Effector memory CD4-positive, alpha-beta T cell (primary cell): Measurements from ENCODE around the gene ZCCHC24.

Source experiments
- DNase-seq, 3 donors: peaks; one replicate each; pipeline ENCODE4 v3.0.0-alpha.2; 2020
- H3K27ac ChIP-seq: 2 replicates; pipeline ENCODE4 v1.7.0; 2013; ENCODE audit warnings: mild to moderate bottlenecking, low read length, moderate library complexity; ENCODE audit not compliant: insufficient read depth, poor library complexity, severe bottlenecking
- H3K27me3 ChIP-seq: replicated peaks from 2 replicates; pipeline ENCODE4 v1.7.0; 2013; ENCODE audit warnings: mild to moderate bottlenecking, low read length; ENCODE audit not compliant: insufficient read depth, control insufficient read depth, poor library complexity, severe bottlenecking
- H3K36me3 ChIP-seq: 2 replicates; pipeline ENCODE4 v1.7.0; 2013; ENCODE audit warnings: mild to moderate bottlenecking, low read length, moderate library complexity; ENCODE audit not compliant: control insufficient read depth, insufficient read depth
- H3K4me1 ChIP-seq: 2 replicates; pipeline ENCODE4 v1.7.0; 2013; ENCODE audit warnings: low read length, mild to moderate bottlenecking; ENCODE audit not compliant: control insufficient read depth, insufficient read depth, poor library complexity, severe bottlenecking
- H3K4me3 ChIP-seq: 2 replicates; pipeline ENCODE4 v1.7.0; 2013; ENCODE audit warnings: low read length, low read depth, mild to moderate bottlenecking; ENCODE audit not compliant: insufficient read depth, poor library complexity, severe bottlenecking
- H3K9me3 ChIP-seq: 2 replicates; pipeline ENCODE4 v1.7.0; 2013; ENCODE audit warnings: mild to moderate bottlenecking, low read length, moderate library complexity; ENCODE audit not compliant: control insufficient read depth

The ZCCHC24 gene

GRCh38 chr10:79460687-79461086 lies 15.3 kb upstream of the ZCCHC24 start:
- Histone ChIP-seq H3K27me3 (no peaks in the 10 kb centered on the region), H3K4me3 (no peak overlapping the region), H3K4me1 (no peaks in the 10 kb centered on the region), H3K36me3 (no peaks in the 10 kb centered on the region), H3K9me3 (no peaks in the 10 kb centered on the region), H3K27ac (no peak overlapping the region)
- no peak for DNase-seq

GRCh38 chr10:79459243-79459642 lies 13.8 kb upstream of the ZCCHC24 start:
- Histone ChIP-seq H3K9me3 (no peaks in the 10 kb centered on the region), H3K36me3 (no peaks in the 10 kb centered on the region), H3K4me3 (no peak overlapping the region), H3K27me3 (no peaks in the 10 kb centered on the region), H3K27ac (no peak overlapping the region), H3K4me1 (no peaks in the 10 kb centered on the region)
- DNase-seq, result no peak

GRCh38 chr10:79458483-79458882 lies 13.1 kb upstream of the ZCCHC24 start:
- no peak overlapping the region for H3K27ac ChIP-seq
- H3K27me3 ChIP-seq, result no peaks in the 10 kb centered on the region
- H3K9me3 ChIP-seq, result no peaks in the 10 kb centered on the region
- no peak for DNase-seq
- no peak overlapping the region for H3K4me3 ChIP-seq
- no peaks in the 10 kb centered on the region for H3K36me3 ChIP-seq
- no peaks in the 10 kb centered on the region for H3K4me1 ChIP-seq

- Histone ChIP-seq H3K27me3 (no peaks in the 10 kb centered on the region), H3K36me3 (no peaks in the 10 kb centered on the region)
- no peak for DNase-seq
These were observed 11.9 kb upstream of the ZCCHC24 start for GRCh38 chr10:79457256-79457785.

GRCh38 chr10:79454259-79454658 lies 8.8 kb upstream of the ZCCHC24 start:
- no peaks in the 10 kb centered on the region for H3K36me3 ChIP-seq
- H3K9me3 ChIP-seq, result no peaks in the 10 kb centered on the region
- DNase-seq, result no peak
- no peaks in the 10 kb centered on the region for H3K27me3 ChIP-seq
- no peaks in the 10 kb centered on the region for H3K4me1 ChIP-seq
- no peak overlapping the region for H3K27ac ChIP-seq
- no peak overlapping the region for H3K4me3 ChIP-seq

More at GRCh38 chr10:79457256-79457785, 11.9 kb upstream of the ZCCHC24 start:
- no peaks in the 10 kb centered on the region for H3K9me3 ChIP-seq
- H3K4me3 ChIP-seq, result no peak overlapping the region
- H3K27ac ChIP-seq, result no peak overlapping the region
- H3K4me1 ChIP-seq, result no peaks in the 10 kb centered on the region

GRCh38 chr10:79453392-79453791 lies 8.0 kb upstream of the ZCCHC24 start:
- H3K4me3 ChIP-seq, result no peak overlapping the region
- no peaks in the 10 kb centered on the region for H3K36me3 ChIP-seq
- no peak for DNase-seq
- no peak overlapping the region for H3K27ac ChIP-seq
- H3K9me3 ChIP-seq, result no peaks in the 10 kb centered on the region
- H3K27me3 ChIP-seq, result no peaks in the 10 kb centered on the region
- H3K4me1 ChIP-seq, result no peaks in the 10 kb centered on the region

- no peak overlapping the region for H3K4me3 ChIP-seq
- DNase-seq, result no peak
- no peaks in the 10 kb centered on the region for H3K9me3 ChIP-seq
- H3K27me3 ChIP-seq, result no peaks in the 10 kb centered on the region
- no peaks in the 10 kb centered on the region for H3K36me3 ChIP-seq
- H3K27ac ChIP-seq, result no peak overlapping the region
- H3K4me1 ChIP-seq, result no peaks in the 10 kb centered on the region
These were observed 6.8 kb upstream of the ZCCHC24 start for GRCh38 chr10:79452174-79452611.

- no peaks in the 10 kb centered on the region for H3K36me3 ChIP-seq
- DNase-seq, result no peak
- no peak overlapping the region for H3K27ac ChIP-seq
- peaks cover 5% of the 10 kb centered on the region for H3K4me1 ChIP-seq
- no peaks in the 10 kb centered on the region for H3K9me3 ChIP-seq
- no peak overlapping the region for H3K4me3 ChIP-seq
- H3K27me3 ChIP-seq, result no peaks in the 10 kb centered on the region
These were observed 5.7 kb upstream of the ZCCHC24 start for GRCh38 chr10:79451046-79451699.

GRCh38 chr10:79449181-79450146 lies 4.0 kb upstream of the ZCCHC24 start:
- no peaks in the 10 kb centered on the region for H3K9me3 ChIP-seq
- no peaks in the 10 kb centered on the region for H3K36me3 ChIP-seq
- DNase-seq, result no peak
- no peaks in the 10 kb centered on the region for H3K27me3 ChIP-seq
- peaks cover 12% of the 10 kb centered on the region for H3K4me1 ChIP-seq
- H3K4me3 ChIP-seq, result no peak overlapping the region
- H3K27ac ChIP-seq, result no peak overlapping the region

GRCh38 chr10:79448732-79449049 lies 3.3 kb upstream of the ZCCHC24 start:
- Histone ChIP-seq H3K9me3 (no peaks in the 10 kb centered on the region), H3K27me3 (no peaks in the 10 kb centered on the region), H3K27ac (no peak overlapping the region), H3K4me3 (no peak overlapping the region), H3K4me1 (peaks cover 19% of the 10 kb centered on the region), H3K36me3 (no peaks in the 10 kb centered on the region)
- no peak for DNase-seq
